Smooth muscle cell (in vitro differentiated cells): Measurements from ENCODE around the gene MARCHF6. TPM values are rescaled to one million over a fixed set of nuclear protein-coding genes. Genes with fewer than 3 reads are reported as not detected.

Source experiments
- DNase-seq: peaks from one replicate; lab custom pipeline; 2025; ENCODE audit not compliant: unreplicated experiment; lab: John Stamatoyannopoulos, UW
- H2AFZ ChIP-seq: fragments of 200-600 bp; sonication (generic); 2 replicates; pipeline ENCODE4 v1.6.0; 2016; ENCODE audit warnings: antibody characterized with exemption, low read depth, mild to moderate bottlenecking
- H3F3A ChIP-seq: fragments of 200-600 bp; sonication (generic); 2 replicates; pipeline ENCODE4 v1.6.0; 2017; ENCODE audit warnings: antibody characterized with exemption, low read depth
- H3K27ac ChIP-seq: fragments of 200-600 bp; sonication (generic); 2 replicates; pipeline ENCODE4 v1.5.1; 2016; ENCODE audit warnings: low read depth, mild to moderate bottlenecking
- H3K27me3 ChIP-seq: fragments of 200-600 bp; sonication (generic); 2 replicates; pipeline ENCODE4 v1.6.1; 2016; ENCODE audit warnings: low read depth, mild to moderate bottlenecking
- H3K36me3 ChIP-seq: fragments of 200-600 bp; sonication (generic); 2 replicates; pipeline ENCODE4 v1.5.1; 2016; ENCODE audit warnings: low read depth
- H3K4me1 ChIP-seq: fragments of 200-600 bp; sonication (generic); 2 replicates; pipeline ENCODE4 v1.5.1; 2016; ENCODE audit warnings: low read depth
- H3K4me2 ChIP-seq: fragments of 200-600 bp; sonication (generic); 2 replicates; pipeline ENCODE4 v1.6.0; 2016; ENCODE audit warnings: mild to moderate bottlenecking
- H3K4me3 ChIP-seq: fragments of 200-600 bp; sonication (generic); 2 replicates; pipeline ENCODE4 v1.5.1; 2016; ENCODE audit warnings: mild to moderate bottlenecking
- H3K79me2 ChIP-seq: fragments of 200-600 bp; sonication (generic); 2 replicates; pipeline ENCODE4 v1.6.0; 2016; ENCODE audit warnings: low read depth, mild to moderate bottlenecking
- H3K9ac ChIP-seq: fragments of 200-600 bp; sonication (generic); 2 replicates; pipeline ENCODE4 v1.6.0; 2016; ENCODE audit warnings: low read depth
- H3K9me3 ChIP-seq: fragments of 200-600 bp; sonication (generic); replicated peaks from 2 replicates; pipeline ENCODE4 v1.5.1; 2016; ENCODE audit warnings: low read depth
- H4K20me1 ChIP-seq: fragments of 200-600 bp; sonication (generic); 2 replicates; pipeline ENCODE4 v1.6.0; 2016; ENCODE audit warnings: low read depth
- CTCF ChIP-seq: fragments of 200-600 bp; sonication (generic); IDR thresholded peaks from 2 replicates; pipeline ENCODE4 v1.5.1; 2017; ENCODE audit warnings: borderline replicate concordance, mild to moderate bottlenecking, antibody characterized with exemption; ENCODE audit not compliant: insufficient read depth, poor library complexity, severe bottlenecking
- WGBS: methylation state at CpG from one replicate; pipeline ENCODE4 v1.1.7; 2016; ENCODE audit warnings: low lambda C conversion rate; 5-methylcytosine and 5-hydroxymethylcytosine counted together
- polyA plus RNA-seq: library from polyadenylated mRNA; unstranded; fragments of >200 nt; fragmentation: Nextera tagmentation; extraction: Ambion mirVana; gene quantifications from 2 replicates; pipeline ENCODE4 v1.2.1, GENCODE V29; 2016
- total RNA-seq: library from RNA; depleted of rRNA; stranded (reverse); fragments of >200 nt; gene quantifications from 2 replicates; pipeline ENCODE4 v1.2.3, GENCODE V29; 2014

MARCHF6 gene
- total and polyA plus RNA-seq, 2 experiments from 2014 or later: 70.0 to 106 TPM

GRCh38 chr5:10306114-10306513 lies 47.4 kb upstream of the MARCHF6 start:
- Histone ChIP-seq H3K27ac (no peak overlapping the region), H3K79me2 (no peaks in the 10 kb centered on the region), H3K4me1 (no peaks in the 10 kb centered on the region), H3K4me2 (peak overlapping the region; percentile 87), H4K20me1 (no peaks in the 10 kb centered on the region), H3K36me3 (no peaks in the 10 kb centered on the region), H3F3A (peaks cover 13% of the 10 kb centered on the region), H2AFZ (no peak overlapping the region), H3K4me3 (peak overlapping the region; percentile 84), H3K9ac (no peak overlapping the region), H3K27me3 (no peaks in the 10 kb centered on the region), H3K9me3 (no peaks in the 10 kb centered on the region)
- DNase-seq: no peak
- no peak for TF ChIP-seq CTCF
- 61% methylated on average over 3 of the region's 5 CpGs for WGBS

GRCh38 chr5:10306806-10307205 lies 46.7 kb upstream of the MARCHF6 start:
- 53% methylated on average over 8 of the region's 8 CpGs for WGBS
- no peaks in the 10 kb centered on the region for H3K4me1 ChIP-seq

GRCh38 chr5:10307206-10308148 lies 46.0 kb upstream of the MARCHF6 start, which contains the start of gene CMBL:
Gene CMBL (minus strand): TSS chr5:10307902. CDS start chr5:10290762, 17,140 bp downstream.
- no peak within 1 kb of the TSS for H3K27ac ChIP-seq
- no peaks in the 10 kb centered on the region for H4K20me1 ChIP-seq
- no peaks in the 10 kb centered on the region for H3K79me2 ChIP-seq
- H3K9ac ChIP-seq: peak within 1 kb of the TSS; percentile 52
- TF ChIP-seq CTCF: no peak
- H3F3A ChIP-seq: peaks cover 13% of the 10 kb centered on the region
- DNase-seq: peak; percentile 5
- WGBS: 4% methylated on average over 44 of the region's 56 CpGs
- peak within 1 kb of the TSS; percentile 96 for H2AFZ ChIP-seq
- H3K27me3 ChIP-seq: no peaks in the 10 kb centered on the region
- no peaks in the 10 kb centered on the region for H3K9me3 ChIP-seq
- H3K4me3 ChIP-seq: peak within 1 kb of the TSS; percentile 84
- peak within 1 kb of the TSS; percentile 87 for H3K4me2 ChIP-seq
- no peaks in the 10 kb centered on the region for H3K4me1 ChIP-seq
- H3K36me3 ChIP-seq: no peaks in the 10 kb centered on the region

More at GRCh38 chr5:10306806-10307205, 46.7 kb upstream of the MARCHF6 start:
- Histone ChIP-seq H3K27me3 (no peaks in the 10 kb centered on the region), H3K4me3 (peak overlapping the region; percentile 84), H3K79me2 (no peaks in the 10 kb centered on the region), H2AFZ (peak overlapping the region; percentile 96), H4K20me1 (no peaks in the 10 kb centered on the region), H3K9me3 (no peaks in the 10 kb centered on the region), H3K4me2 (peak overlapping the region; percentile 87), H3F3A (peaks cover 13% of the 10 kb centered on the region), H3K9ac (no peak overlapping the region), H3K36me3 (no peaks in the 10 kb centered on the region), H3K27ac (no peak overlapping the region)
- no peak for DNase-seq
- no peak for TF ChIP-seq CTCF
